A673 (cell line): ENCODE results near the gene FAM20A. TPM values are rescaled to one million over a fixed set of nuclear protein-coding genes. Genes with fewer than 3 reads are reported as not detected.

Experiments used
- BruUV-seq: library from RNA; stranded (reverse); fragments of 400-500 nt; replicated peaks from 2 replicates; lab custom pipeline; 2021; lab: Mats Ljungman, UMichigan
- CTCF ChIA-PET: fragments of 300-600 bp; sonication (Branson Sonifier 250); formaldehyde crosslinking; loops from one replicate; lab custom pipeline; 2022; ENCODE audit warnings: antibody characterized with exemption; lab: Charles Lee
- POLR2A ChIA-PET: fragments of 300-600 bp; sonication (Branson Sonifier 250); formaldehyde crosslinking; loops from one replicate; lab custom pipeline; 2022; ENCODE audit warnings: antibody characterized with exemption; ENCODE audit not compliant: low non-redundant PET; lab: Charles Lee
- DNase-seq: peaks from one replicate; pipeline ENCODE4 v3.0.0-alpha.2; 2015; ENCODE audit warnings: low spot score
- H3K27ac ChIP-seq: fragments of 200-600 bp; sonication (generic); 2 replicates; pipeline ENCODE4 v1.5.1; 2016; ENCODE audit warnings: mixed run types, low read depth, mild to moderate bottlenecking, mixed read lengths, antibody characterized with exemption, low read length; ENCODE audit not compliant: poor library complexity, severe bottlenecking
- H3K27me3 ChIP-seq: fragments of 200-600 bp; sonication (generic); replicated peaks from 2 replicates; pipeline ENCODE4 v1.6.1; 2017; ENCODE audit warnings: mixed run types, low read depth, mild to moderate bottlenecking, mixed read lengths, antibody characterized with exemption, low read length; ENCODE audit not compliant: insufficient read depth, poor library complexity
- H3K36me3 ChIP-seq: fragments of 200-600 bp; sonication (generic); 2 replicates; pipeline ENCODE4 v1.6.1; 2016; ENCODE audit warnings: mixed run types, mild to moderate bottlenecking, mixed read lengths, antibody characterized with exemption, low read length; ENCODE audit not compliant: insufficient read depth, poor library complexity, severe bottlenecking
- H3K4me1 ChIP-seq: fragments of 200-600 bp; sonication (generic); 2 replicates; pipeline ENCODE4 v1.6.1; 2017; ENCODE audit warnings: mixed run types, mild to moderate bottlenecking, mixed read lengths, antibody characterized with exemption, low read length; ENCODE audit not compliant: insufficient read depth, poor library complexity, severe bottlenecking
- H3K4me3 ChIP-seq: fragments of 200-600 bp; sonication (generic); 2 replicates; pipeline ENCODE4 v1.5.1; 2016; ENCODE audit warnings: low read depth, mixed run types, mild to moderate bottlenecking, mixed read lengths, low read length; ENCODE audit not compliant: poor library complexity, severe bottlenecking
- H3K9me3 ChIP-seq: fragments of 200-600 bp; sonication (generic); 2 replicates; pipeline ENCODE4 v1.6.1; 2016; ENCODE audit warnings: mixed run types, low read depth, mild to moderate bottlenecking, mixed read lengths, antibody characterized with exemption, low read length; ENCODE audit not compliant: poor library complexity, severe bottlenecking
- EZH2 ChIP-seq: fragments of 200-600 bp; sonication (generic); IDR thresholded peaks from 2 replicates; pipeline ENCODE4 v1.6.1; 2017; ENCODE audit warnings: borderline replicate concordance, low read depth, mild to moderate bottlenecking, mixed read lengths, antibody characterized with exemption, low read length; ENCODE audit not compliant: poor library complexity, severe bottlenecking
- intact Hi-C: fragments of 100-400 bp; cut with micrococcal nuclease; formaldehyde crosslinking; loops from one replicate; pipeline ENCODE4 v1.10.0; 2022; ENCODE audit not compliant: unreplicated experiment
- total RNA-seq: library from RNA; stranded (reverse); gene quantifications from 2 replicates; pipeline ENCODE4 v1.2.3, GENCODE V29; 2021
- TF ChIP-seq, protein P1 (sequence below): fragments of 300-800, 200-600 bp; sonication (generic); conservative IDR thresholded peaks from 2 replicates; pipeline ENCODE4 v1.5.1; 2017; ENCODE audit warnings: low read depth, mild to moderate bottlenecking, antibody characterized with exemption, low read length, moderate library complexity, mixed read lengths

The FAM20A gene
- total RNA-seq, 1 experiment from 2014 or later = not detected

DNA sequence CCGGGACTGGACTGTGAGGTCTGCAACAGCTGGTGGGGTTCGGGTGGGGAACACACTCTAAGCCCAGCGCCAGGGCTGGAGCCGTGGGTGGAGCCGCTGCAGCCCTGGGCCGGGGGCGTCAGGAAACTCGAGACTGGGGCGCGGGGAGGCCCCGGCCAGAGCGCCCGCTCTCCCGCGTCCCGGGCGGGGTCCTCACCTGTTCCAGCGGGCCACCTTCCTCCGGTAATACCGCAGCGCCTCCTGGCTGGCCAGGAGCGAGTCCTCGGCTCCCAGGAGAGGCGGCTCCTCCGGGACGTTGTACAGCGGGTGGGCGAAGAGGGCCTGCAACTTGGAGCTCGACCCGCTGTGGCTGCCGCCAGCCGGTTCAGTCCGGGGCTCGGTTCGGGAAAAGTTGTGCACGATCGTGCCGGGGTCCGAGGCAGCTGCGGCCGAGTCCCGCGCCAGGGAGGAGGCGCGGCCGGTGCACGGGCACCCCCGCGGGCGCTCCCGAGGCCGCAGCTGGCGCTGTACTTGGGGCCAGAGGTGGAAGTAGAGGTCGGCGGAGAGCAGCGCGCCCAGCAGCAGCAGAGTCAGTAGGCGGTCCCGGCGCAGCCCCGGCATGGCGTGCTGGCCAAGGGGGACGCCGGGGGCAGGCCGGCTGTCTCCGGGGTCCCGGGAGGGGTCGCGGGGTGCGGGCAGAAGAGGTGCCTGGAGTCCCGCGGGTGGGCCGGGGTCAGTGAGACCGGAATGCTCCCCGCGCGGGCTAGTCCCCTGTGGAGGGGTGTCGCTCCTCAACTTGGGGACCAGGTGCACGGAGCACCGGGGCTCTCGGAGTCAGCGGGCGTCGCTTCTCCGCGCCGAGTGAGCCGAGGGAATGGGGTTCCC lies 868 bp downstream of the FAM20A start:
- ChIA-PET CTCF (no interaction called here), POLR2A (no interaction called here)
- Histone ChIP-seq H3K4me1 (peaks cover 6% of the 10 kb centered on the region), H3K27ac (no peak overlapping the region), H3K27me3 (peaks cover 56% of the 10 kb centered on the region), H3K9me3 (no peaks in the 10 kb centered on the region), H3K36me3 (no peaks in the 10 kb centered on the region), H3K4me3 (peak overlapping the region; percentile 35)
- intact Hi-C loops = no loop called here
- TF ChIP-seq, protein P1, sequence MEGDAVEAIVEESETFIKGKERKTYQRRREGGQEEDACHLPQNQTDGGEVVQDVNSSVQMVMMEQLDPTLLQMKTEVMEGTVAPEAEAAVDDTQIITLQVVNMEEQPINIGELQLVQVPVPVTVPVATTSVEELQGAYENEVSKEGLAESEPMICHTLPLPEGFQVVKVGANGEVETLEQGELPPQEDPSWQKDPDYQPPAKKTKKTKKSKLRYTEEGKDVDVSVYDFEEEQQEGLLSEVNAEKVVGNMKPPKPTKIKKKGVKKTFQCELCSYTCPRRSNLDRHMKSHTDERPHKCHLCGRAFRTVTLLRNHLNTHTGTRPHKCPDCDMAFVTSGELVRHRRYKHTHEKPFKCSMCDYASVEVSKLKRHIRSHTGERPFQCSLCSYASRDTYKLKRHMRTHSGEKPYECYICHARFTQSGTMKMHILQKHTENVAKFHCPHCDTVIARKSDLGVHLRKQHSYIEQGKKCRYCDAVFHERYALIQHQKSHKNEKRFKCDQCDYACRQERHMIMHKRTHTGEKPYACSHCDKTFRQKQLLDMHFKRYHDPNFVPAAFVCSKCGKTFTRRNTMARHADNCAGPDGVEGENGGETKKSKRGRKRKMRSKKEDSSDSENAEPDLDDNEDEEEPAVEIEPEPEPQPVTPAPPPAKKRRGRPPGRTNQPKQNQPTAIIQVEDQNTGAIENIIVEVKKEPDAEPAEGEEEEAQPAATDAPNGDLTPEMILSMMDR = no peak
- peak; percentile 96 for TF ChIP-seq EZH2
- no TSS peak for BruUV-seq
- DNase-seq = no peak

DNA sequence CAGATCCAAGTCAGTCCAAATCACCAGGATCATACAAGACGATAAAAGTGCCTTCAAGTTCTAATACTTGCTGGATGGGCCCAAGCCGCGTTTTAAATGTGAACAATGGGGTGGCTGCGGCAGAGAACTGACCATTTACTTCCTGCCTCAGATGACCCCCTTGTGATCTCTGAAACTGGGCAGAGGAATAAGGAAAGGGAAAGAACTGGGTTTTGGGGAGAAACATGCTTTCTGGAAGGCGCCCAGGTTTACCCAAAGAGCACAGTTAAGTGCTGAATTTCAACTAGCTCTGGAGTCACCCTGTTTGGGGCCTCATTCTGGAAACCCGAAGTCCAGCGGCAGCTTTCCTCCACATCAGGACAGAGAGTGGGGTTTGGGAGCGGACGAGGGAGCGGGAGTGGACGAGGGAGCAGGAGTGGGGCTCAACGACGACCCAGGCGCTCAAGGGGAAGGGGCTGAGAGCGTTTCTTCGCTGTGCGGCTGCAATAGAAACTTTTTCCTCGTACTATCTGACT lies 1.6 kb downstream of the FAM20A start:
- CTCF ChIA-PET = no interaction called here

DNA sequence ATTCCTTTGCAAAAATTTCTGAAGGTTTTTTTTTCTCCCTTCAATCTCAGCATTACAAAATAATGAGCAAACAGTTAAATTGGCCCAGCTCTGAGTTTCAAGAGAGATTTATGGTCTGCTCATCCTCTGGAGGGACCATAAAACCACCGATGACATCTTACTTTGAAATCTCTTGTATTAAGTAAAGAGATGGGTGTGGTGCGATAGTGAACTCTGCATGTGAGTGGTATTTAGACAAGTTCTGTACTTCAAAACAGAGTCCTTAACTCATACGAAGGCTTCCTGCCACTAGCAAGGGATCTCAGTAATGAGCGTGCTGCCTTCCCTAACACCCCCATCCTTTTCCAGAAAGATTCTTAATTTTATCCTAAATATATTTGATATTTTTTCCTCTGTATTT lies 2.1 kb downstream of the FAM20A start:
- DNase-seq = no peak
- Histone ChIP-seq H3K27me3 (peaks cover 56% of the 10 kb centered on the region), H3K36me3 (no peaks in the 10 kb centered on the region), H3K9me3 (no peaks in the 10 kb centered on the region), H3K4me1 (peaks cover 6% of the 10 kb centered on the region), H3K4me3 (no peak overlapping the region), H3K27ac (no peak overlapping the region)
- no TSS peak for BruUV-seq
- ChIA-PET POLR2A (no interaction called here), CTCF (no interaction called here)
- no peak for TF ChIP-seq EZH2
- TF ChIP-seq, protein P1 = no peak
- intact Hi-C loops = no loop called here

More for the DNA sequence above, 1.6 kb downstream of the FAM20A start:
- Histone ChIP-seq H3K36me3 (no peaks in the 10 kb centered on the region), H3K4me3 (no peak overlapping the region), H3K9me3 (no peaks in the 10 kb centered on the region), H3K4me1 (peaks cover 6% of the 10 kb centered on the region), H3K27me3 (peaks cover 56% of the 10 kb centered on the region), H3K27ac (no peak overlapping the region)
- POLR2A ChIA-PET = no interaction called here
- BruUV-seq = no TSS peak
- no peak for DNase-seq
- TF ChIP-seq EZH2 = no peak
- TF ChIP-seq, protein P1 = no peak
- intact Hi-C loops = no loop called here
